CD14-positive monocyte (primary cell): ENCODE measurements around the gene ATG13. TPM values are rescaled to one million over a fixed set of nuclear protein-coding genes. Genes with fewer than 3 reads are reported as not detected.

Experiments used
- DNase-seq, 3 donors: peaks; one replicate each; pipeline ENCODE4 v3.0.0-alpha.2; 2011 to 2022
- H2AFZ ChIP-seq: 2 replicates; pipeline ENCODE4 v1.6.0; 2012; ENCODE audit warnings: mild to moderate bottlenecking, low read depth, low read length, inconsistent platforms; ENCODE audit not compliant: insufficient read depth, poor library complexity, severe bottlenecking
- H3K27ac ChIP-seq, 2 donors: 1 replicate in 1 of 2; 2 replicates in 1 of 2; pipeline ENCODE4 v1.5.1; 2012 to 2013; ENCODE audit warnings: low read length in 2 of 2, control low read depth in 1 of 2, inconsistent platforms in 1 of 2, low read depth in 1 of 2, mild to moderate bottlenecking in 1 of 2
- H3K27me3 ChIP-seq, 2 donors: one replicate each; pipeline versions ENCODE4 v1.6.0 to v1.6.1; 2011 to 2013; ENCODE audit warnings: low read length in 2 of 2; ENCODE audit not compliant: control insufficient read depth in 2 of 2, insufficient read depth in 2 of 2
- H3K36me3 ChIP-seq, 2 donors: replicated peaks in 1 of 2; 1 replicate in 1 of 2; 2 replicates in 1 of 2; pipeline versions ENCODE4 v1.5.1 to v1.6.1; 2012 to 2013; ENCODE audit warnings: low read length in 2 of 2, control low read depth in 1 of 2, inconsistent platforms in 1 of 2, mild to moderate bottlenecking in 1 of 2; ENCODE audit not compliant: insufficient read depth in 2 of 2, control insufficient read depth in 1 of 2
- H3K4me1 ChIP-seq, 2 donors: 1 replicate in 1 of 2; 2 replicates in 1 of 2; pipeline versions ENCODE4 v1.5.1 to v1.6.1; 2012 to 2013; ENCODE audit warnings: low read length in 2 of 2, control low read depth in 1 of 2, inconsistent platforms in 1 of 2, mild to moderate bottlenecking in 1 of 2, moderate library complexity in 1 of 2; ENCODE audit not compliant: insufficient read depth in 2 of 2, control insufficient read depth in 1 of 2
- H3K4me2 ChIP-seq: replicated peaks from 2 replicates; pipeline ENCODE3; 2012; ENCODE audit warnings: low read length, moderate library complexity, mild to moderate bottlenecking; ENCODE audit not compliant: poor library complexity, severe bottlenecking; ENCODE audit errors: extremely low read depth
- H3K4me3 ChIP-seq, 3 experiments: fragments of 200-600 bp in 1 of 3; sonication (generic) in 1 of 3; replicated peaks in 1 of 3; 1 replicate in 2 of 3; 2 replicates in 1 of 3; pipeline ENCODE4 v1.5.1; 2011 to 2013; ENCODE audit warnings: low read length in 3 of 3, mild to moderate bottlenecking in 3 of 3, control low read depth in 2 of 3, low read depth in 2 of 3, inconsistent platforms in 1 of 3, moderate library complexity in 1 of 3
- H3K79me2 ChIP-seq: 2 replicates; pipeline ENCODE4 v1.6.0; 2012; ENCODE audit warnings: mild to moderate bottlenecking, control low read depth, inconsistent platforms, low read length, moderate library complexity; ENCODE audit not compliant: insufficient read depth
- H3K9ac ChIP-seq: 2 replicates; pipeline ENCODE4 v1.6.0; 2017; ENCODE audit warnings: low read length, mild to moderate bottlenecking; ENCODE audit not compliant: insufficient read depth, poor library complexity, severe bottlenecking
- H3K9me3 ChIP-seq, 2 donors: replicated peaks in 1 of 2; 1 replicate in 1 of 2; 2 replicates in 1 of 2; pipeline versions ENCODE4 v1.5.1 to v1.6.1; 2012 to 2013; ENCODE audit warnings: low read length in 2 of 2, control low read depth in 1 of 2; ENCODE audit not compliant: control insufficient read depth in 1 of 2, insufficient read depth in 1 of 2
- H4K20me1 ChIP-seq: 2 replicates; pipeline ENCODE4 v1.6.0; 2012; ENCODE audit warnings: mild to moderate bottlenecking, low read length, control low read depth, moderate library complexity; ENCODE audit not compliant: insufficient read depth
- H3K27ac Mint-ChIP-seq, 7 donors: one replicate each; pipeline ENCODE4 v1.8.0; 2020; ENCODE audit warnings: mild to moderate bottlenecking in 7 of 7, mixed read lengths in 7 of 7, moderate library complexity in 6 of 7, inconsistent platforms in 2 of 7
- H3K27me3 Mint-ChIP-seq, 3 donors: one replicate each; pipeline ENCODE4 v1.8.0; 2021 to 2022; ENCODE audit warnings: low read depth in 3 of 3, mild to moderate bottlenecking in 3 of 3, mixed read lengths in 3 of 3, moderate library complexity in 3 of 3, inconsistent platforms in 1 of 3
- H3K36me3 Mint-ChIP-seq, 2 donors: one replicate each; pipeline ENCODE4 v1.8.0; 2020; ENCODE audit warnings: mixed read lengths in 2 of 2, inconsistent platforms in 1 of 2, mild to moderate bottlenecking in 1 of 2
- H3K4me1 Mint-ChIP-seq: one replicate; pipeline ENCODE4 v1.8.0; 2020; ENCODE audit warnings: mild to moderate bottlenecking, mixed read lengths
- H3K4me3 Mint-ChIP-seq, 2 donors: one replicate each; pipeline ENCODE4 v1.8.0; 2020; ENCODE audit warnings: mild to moderate bottlenecking in 2 of 2, mixed read lengths in 2 of 2, moderate library complexity in 1 of 2
- H3K9me3 Mint-ChIP-seq, 7 donors: one replicate each; pipeline ENCODE4 v1.8.0; 2020 to 2022; ENCODE audit warnings: mixed read lengths in 7 of 7, mild to moderate bottlenecking in 6 of 7, moderate library complexity in 6 of 7, inconsistent platforms in 2 of 7
- WGBS: methylation state at CpG from one replicate; pipeline ENCODE4 v1.1.5; 2013; ENCODE audit warnings: missing lambda C conversion rate; ENCODE audit not compliant: insufficient coverage; 5-methylcytosine and 5-hydroxymethylcytosine counted together
- intact Hi-C, 2 donors: fragments of 100-400 bp; cut with micrococcal nuclease; formaldehyde crosslinking; loops; one replicate each; pipeline versions ENCODE4 v1.15.0 to v1.15.1; 2023
- polyA plus RNA-seq, 3 donors: library from polyadenylated mRNA; depleted of rRNA in 1 of 3; unstranded in 2 of 3; stranded (reverse) in 1 of 3; fragments of 300-500 nt in 2 of 3; fragments of >200 nt in 1 of 3; fragmentation: Illumina TruSeq in 2 of 3; gene quantifications; 1 replicate in 2 of 3; 2 replicates in 1 of 3; pipeline ENCODE4 v1.2.3, GENCODE V29; 2012 to 2021
- TF ChIP-seq, protein P1 (sequence below): fragments of 200-600 bp; IDR thresholded peaks from one replicate; pipeline ENCODE4 v1.8.0; 2022; ENCODE audit warnings: antibody characterized with exemption, mild to moderate bottlenecking

ATG13 gene
- polyA plus RNA-seq, 3 donors, result 33.7 to 55.5 (median 51.2) TPM

DNA sequence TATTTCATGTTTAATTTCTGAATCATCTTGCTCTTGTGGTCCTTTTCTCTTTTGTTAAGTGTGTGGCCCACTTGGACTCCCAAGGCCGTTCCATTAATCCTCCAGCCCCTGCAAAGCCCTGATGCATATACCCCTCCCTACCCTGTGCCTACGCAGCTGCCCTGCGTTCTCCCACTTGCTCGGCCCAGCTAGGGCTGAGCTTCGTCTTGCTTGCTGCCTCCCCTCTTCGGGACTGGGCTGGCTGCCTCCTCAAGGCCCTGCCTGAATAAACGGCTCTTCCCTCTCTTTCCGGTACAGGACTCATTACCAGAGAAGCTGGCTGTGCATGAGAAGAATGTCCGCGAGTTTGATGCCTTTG, 54.6 kb downstream of the ATG13 start:
- peak overlapping the region in 2 of 3 experiments; percentile 16 to 65 for H3K4me3 ChIP-seq

DNA sequence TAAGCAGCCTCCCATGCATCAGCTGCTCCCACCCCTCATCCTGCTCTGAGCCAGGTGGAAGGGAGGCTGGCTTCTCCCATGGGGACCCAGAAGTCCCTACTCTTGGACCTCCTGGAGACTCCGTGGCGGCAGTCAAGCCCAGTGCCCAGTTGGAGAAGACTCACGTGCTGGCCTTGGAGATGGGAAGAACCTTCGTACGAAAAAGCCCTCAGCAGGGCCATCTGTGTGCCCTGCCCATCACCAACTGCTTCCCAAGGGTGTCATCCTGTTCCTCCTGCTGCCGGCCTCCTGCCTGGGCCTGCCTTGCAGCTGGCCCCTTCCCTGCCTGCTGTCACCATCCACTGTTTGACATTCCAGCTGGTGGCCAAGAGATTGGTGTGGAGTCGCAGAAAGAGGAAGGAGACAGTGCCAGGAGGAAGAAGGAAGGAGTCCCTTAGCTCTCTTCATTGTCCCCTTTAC, 55.1 kb downstream of the ATG13 start:
- no peaks in the 10 kb centered on the region for H3K9me3 ChIP-seq
- peak overlapping the region; percentile 69 to 81 for H3K4me3 Mint-ChIP-seq
- DNase-seq, result peak in 2 of 3 donors; percentile 48 to 53
- peak overlapping the region; percentile 51 for H3K9ac ChIP-seq
- H3K27me3 ChIP-seq, result no peaks in the 10 kb centered on the region
- peak overlapping the region in 2 of 3 experiments; percentile 16 to 65 for H3K4me3 ChIP-seq
- H3K36me3 Mint-ChIP-seq, result peaks cover 44 to 67% of the 10 kb centered on the region in 2 donors
- 15% methylated on average over 3 of the region's 7 CpGs for WGBS
- peaks cover 61% of the 10 kb centered on the region for H3K79me2 ChIP-seq
- H3K4me2 ChIP-seq, result peak overlapping the region; percentile 58
- peaks cover 21 to 33% of the 10 kb centered on the region in 2 donors for H3K36me3 ChIP-seq
- intact Hi-C loops, result no loop called here
- H2AFZ ChIP-seq, result no peak overlapping the region
- peaks cover 0 to 7% (median 3%) of the 10 kb centered on the region in 7 donors for H3K9me3 Mint-ChIP-seq
- TF ChIP-seq, protein P1, sequence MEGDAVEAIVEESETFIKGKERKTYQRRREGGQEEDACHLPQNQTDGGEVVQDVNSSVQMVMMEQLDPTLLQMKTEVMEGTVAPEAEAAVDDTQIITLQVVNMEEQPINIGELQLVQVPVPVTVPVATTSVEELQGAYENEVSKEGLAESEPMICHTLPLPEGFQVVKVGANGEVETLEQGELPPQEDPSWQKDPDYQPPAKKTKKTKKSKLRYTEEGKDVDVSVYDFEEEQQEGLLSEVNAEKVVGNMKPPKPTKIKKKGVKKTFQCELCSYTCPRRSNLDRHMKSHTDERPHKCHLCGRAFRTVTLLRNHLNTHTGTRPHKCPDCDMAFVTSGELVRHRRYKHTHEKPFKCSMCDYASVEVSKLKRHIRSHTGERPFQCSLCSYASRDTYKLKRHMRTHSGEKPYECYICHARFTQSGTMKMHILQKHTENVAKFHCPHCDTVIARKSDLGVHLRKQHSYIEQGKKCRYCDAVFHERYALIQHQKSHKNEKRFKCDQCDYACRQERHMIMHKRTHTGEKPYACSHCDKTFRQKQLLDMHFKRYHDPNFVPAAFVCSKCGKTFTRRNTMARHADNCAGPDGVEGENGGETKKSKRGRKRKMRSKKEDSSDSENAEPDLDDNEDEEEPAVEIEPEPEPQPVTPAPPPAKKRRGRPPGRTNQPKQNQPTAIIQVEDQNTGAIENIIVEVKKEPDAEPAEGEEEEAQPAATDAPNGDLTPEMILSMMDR, result no peak
- peak overlapping the region; percentile 94 to 95 for H3K27ac ChIP-seq
- no peaks in the 10 kb centered on the region for H4K20me1 ChIP-seq
- H3K27ac Mint-ChIP-seq, result peak overlapping the region; percentile 91 to 99 (median 97)
- H3K27me3 Mint-ChIP-seq, result no peaks in the 10 kb centered on the region
- peaks cover 81% of the 10 kb centered on the region for H3K4me1 Mint-ChIP-seq
- peaks cover 78 to 81% of the 10 kb centered on the region in 2 donors for H3K4me1 ChIP-seq

More for the DNA sequence above, 54.6 kb downstream of the ATG13 start:
- peaks cover 65% of the 10 kb centered on the region for H3K79me2 ChIP-seq
- peaks cover 73 to 76% of the 10 kb centered on the region in 2 donors for H3K4me1 ChIP-seq
- H3K27ac ChIP-seq, result peak overlapping the region; percentile 94 to 95
- peaks cover 0 to 7% (median 3%) of the 10 kb centered on the region in 7 donors for H3K9me3 Mint-ChIP-seq
- 89% methylated on average over 9 of the region's 10 CpGs for WGBS
- no peaks in the 10 kb centered on the region for H3K9me3 ChIP-seq
- H3K4me1 Mint-ChIP-seq, result peaks cover 76% of the 10 kb centered on the region
- peaks cover 44 to 67% of the 10 kb centered on the region in 2 donors for H3K36me3 Mint-ChIP-seq
- peaks cover 26 to 38% of the 10 kb centered on the region in 2 donors for H3K36me3 ChIP-seq
- H3K4me3 Mint-ChIP-seq, result peak overlapping the region; percentile 69 to 81
- H3K27me3 ChIP-seq, result no peaks in the 10 kb centered on the region
- intact Hi-C loops, result loop anchor here in 1 of 2 donors (2.0 kb wide), 1 partner anchor 29 kb away; the partner anchor contains the start of genes ARHGAP1 and ZNF408
- no peak overlapping the region for H2AFZ ChIP-seq
- no peaks in the 10 kb centered on the region for H3K27me3 Mint-ChIP-seq
- H3K9ac ChIP-seq, result peak overlapping the region; percentile 51
- no peaks in the 10 kb centered on the region for H4K20me1 ChIP-seq
- H3K27ac Mint-ChIP-seq, result peak overlapping the region; percentile 91 to 99 (median 97)
- peak overlapping the region; percentile 58 for H3K4me2 ChIP-seq
- DNase-seq, result no peak
- TF ChIP-seq, protein P1, result no peak
